ENCODE results near the gene TMEM135. TPM values are rescaled to one million over a fixed set of nuclear protein-coding genes. Genes with fewer than 3 reads are reported as not detected.

Gene TMEM135
- total and polyA plus RNA-seq, 2 experiments from 2014 or later: 11.0 to 11.9 TPM

- H3K79me2 ChIP-seq (ENCODE audit: insufficient read depth): no peaks in the 10 kb centered on the region
- no peak overlapping the region for H2AFZ ChIP-seq
- 93 to 98% methylated on average over 2 of the region's 2 CpGs for WGBS, 2 experiments (ENCODE audit: low coverage in 1 of 2, low lambda C conversion rate in 2 of 2, missing lambda C conversion rate in 2 of 2)
- no peaks in the 10 kb centered on the region for H3K9me3 ChIP-seq (ENCODE audit: low read depth)
- H3K4me2 ChIP-seq (ENCODE audit: unreplicated experiment): no peak overlapping the region
- no peaks in the 10 kb centered on the region for H4K20me1 ChIP-seq (ENCODE audit: insufficient read depth)
- no peaks in the 10 kb centered on the region for H3K9me2 ChIP-seq (ENCODE audit: insufficient read depth)
- H3K27ac ChIP-seq: no peak overlapping the region
- in situ Hi-C loops (cut with MboI): no loop called here
- no peak overlapping the region for H3K9ac ChIP-seq
- H3K4me1 ChIP-seq (ENCODE audit: insufficient read depth): no peaks in the 10 kb centered on the region
- no peak for DNase-seq
- TF ChIP-seq EZH2phosphoT487 (IDR thresholded peaks at IDR 0.05; ENCODE audit: insufficient read depth, low read depth) (no peak), EZH2 (IDR thresholded peaks at IDR 0.05; ENCODE audit: insufficient read depth, poor library complexity, severe bottlenecking) (no peak)
- H3F3A ChIP-seq (ENCODE audit: insufficient read depth): no peaks in the 10 kb centered on the region
- H3K36me3 ChIP-seq (ENCODE audit: low read depth): no peaks in the 10 kb centered on the region
- no peaks in the 10 kb centered on the region for H3K27me3 ChIP-seq (replicated peaks; ENCODE audit: insufficient read depth)
- no peak overlapping the region for H3K4me3 ChIP-seq
These were observed 163.6 kb downstream of the TMEM135 start for GRCh38 chr11:87201376-87201775.

DNA sequence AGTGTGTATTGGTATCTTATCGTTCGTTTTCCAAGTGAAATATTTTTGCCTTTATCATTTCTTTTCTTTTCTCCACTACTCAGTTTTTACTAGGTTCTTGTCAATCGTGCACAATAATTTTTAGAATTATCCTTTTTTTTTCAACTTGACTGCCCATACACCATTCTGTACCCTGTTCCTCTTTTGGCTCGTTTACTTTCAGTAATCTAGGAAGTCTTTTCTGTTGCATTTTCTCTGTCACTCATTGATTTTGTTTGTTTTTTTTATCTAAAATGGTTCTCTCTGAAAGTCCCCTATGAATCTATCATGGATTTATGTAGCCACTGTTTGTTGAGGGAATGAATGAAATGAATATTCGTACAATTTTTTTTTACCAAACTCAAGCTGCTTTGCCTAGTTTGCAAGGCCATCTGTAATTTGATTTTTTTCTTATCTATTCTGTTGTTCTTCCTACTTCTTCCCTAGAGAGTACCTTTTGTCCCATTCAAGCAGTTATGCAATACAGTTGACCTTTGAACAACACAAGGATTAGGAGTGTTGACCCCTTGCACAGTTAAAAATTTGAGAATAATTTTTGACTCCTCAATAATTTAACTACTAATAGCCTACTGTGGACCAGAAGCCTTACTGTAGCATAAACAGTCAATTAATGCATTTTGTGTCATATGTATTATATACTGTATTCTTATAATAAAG, 166.3 kb downstream of the TMEM135 start:
- H3K9me2 ChIP-seq (ENCODE audit: insufficient read depth): no peaks in the 10 kb centered on the region
- in situ Hi-C loops (cut with MboI): no loop called here
- 94 to 96% methylated on average over 5 of the region's 5 CpGs for WGBS, 2 experiments (ENCODE audit: low coverage in 1 of 2, low lambda C conversion rate in 2 of 2, missing lambda C conversion rate in 2 of 2)

GRCh38 chr11:87212891-87213290, 175.2 kb downstream of the TMEM135 start:
- H3K36me3 ChIP-seq (ENCODE audit: low read depth): 0 out of 2 replicates have a peak, but pooled peaks cover 3% of the 10 kb centered on the region
- H2AFZ ChIP-seq: no peak overlapping the region
- no peak overlapping the region for H3K27ac ChIP-seq
- in situ Hi-C loops (cut with MboI): no loop called here
- H3K4me3 ChIP-seq: no peak overlapping the region
- 92 to 96% methylated on average over 1 of the region's 1 CpG for WGBS, 2 experiments (ENCODE audit: low coverage in 1 of 2, low lambda C conversion rate in 2 of 2, missing lambda C conversion rate in 2 of 2)
- H3F3A ChIP-seq (ENCODE audit: insufficient read depth): no peaks in the 10 kb centered on the region
- H3K9me2 ChIP-seq (ENCODE audit: insufficient read depth): no peaks in the 10 kb centered on the region
- no peak for DNase-seq
- H3K9me3 ChIP-seq (ENCODE audit: low read depth): no peaks in the 10 kb centered on the region
- TF ChIP-seq EZH2 (IDR thresholded peaks at IDR 0.05; ENCODE audit: insufficient read depth, poor library complexity, severe bottlenecking) (no peak), EZH2phosphoT487 (IDR thresholded peaks at IDR 0.05; ENCODE audit: insufficient read depth, low read depth) (no peak)
- H3K4me1 ChIP-seq (ENCODE audit: insufficient read depth): no peaks in the 10 kb centered on the region
- no peaks in the 10 kb centered on the region for H3K27me3 ChIP-seq (replicated peaks; ENCODE audit: insufficient read depth)
- no peak overlapping the region for H3K4me2 ChIP-seq (ENCODE audit: unreplicated experiment)
- no peaks in the 10 kb centered on the region for H4K20me1 ChIP-seq (ENCODE audit: insufficient read depth)
- no peak overlapping the region for H3K9ac ChIP-seq
- H3K79me2 ChIP-seq (ENCODE audit: insufficient read depth): no peaks in the 10 kb centered on the region

More for the DNA sequence above, 166.3 kb downstream of the TMEM135 start:
- Histone ChIP-seq H3K9ac (no peak overlapping the region), H3F3A (ENCODE audit: insufficient read depth) (no peaks in the 10 kb centered on the region), H3K4me3 (no peak overlapping the region), H3K9me3 (ENCODE audit: low read depth) (no peaks in the 10 kb centered on the region), H3K4me2 (ENCODE audit: unreplicated experiment) (no peak overlapping the region), H3K27me3 (replicated peaks; ENCODE audit: insufficient read depth) (no peaks in the 10 kb centered on the region), H3K79me2 (ENCODE audit: insufficient read depth) (no peaks in the 10 kb centered on the region), H2AFZ (no peak overlapping the region), H3K4me1 (ENCODE audit: insufficient read depth) (no peaks in the 10 kb centered on the region), H4K20me1 (ENCODE audit: insufficient read depth) (no peaks in the 10 kb centered on the region), H3K27ac (no peak overlapping the region), H3K36me3 (ENCODE audit: low read depth) (no peaks in the 10 kb centered on the region)
- TF ChIP-seq EZH2 (IDR thresholded peaks at IDR 0.05; ENCODE audit: insufficient read depth, poor library complexity, severe bottlenecking) (no peak), EZH2phosphoT487 (IDR thresholded peaks at IDR 0.05; ENCODE audit: insufficient read depth, low read depth) (no peak)
- no peak for DNase-seq

DNA sequence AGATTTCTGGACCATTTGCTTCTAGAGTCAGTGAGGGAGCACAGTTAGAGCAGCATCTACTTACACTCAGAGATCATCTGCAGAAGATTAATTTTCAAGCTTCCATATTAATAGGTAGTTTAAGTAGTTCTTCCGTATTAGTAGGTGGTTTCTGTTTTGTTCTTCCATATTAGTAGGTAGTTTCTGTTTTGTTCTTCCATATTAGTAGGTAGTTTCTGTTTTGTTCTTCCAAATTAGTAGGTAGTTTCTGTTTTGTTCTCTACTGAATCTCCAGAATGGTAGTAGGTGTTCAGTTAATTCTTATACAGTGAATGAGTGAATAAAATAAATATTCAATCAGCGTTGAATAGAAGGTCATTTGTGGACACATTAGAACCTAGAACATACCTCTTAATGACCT, 175.7 kb downstream of the TMEM135 start:
- in situ Hi-C loops (cut with MboI): no loop called here
- no peaks in the 10 kb centered on the region for H4K20me1 ChIP-seq (ENCODE audit: insufficient read depth)
- no peak overlapping the region for H3K4me2 ChIP-seq (ENCODE audit: unreplicated experiment)
- no peaks in the 10 kb centered on the region for H3K9me2 ChIP-seq (ENCODE audit: insufficient read depth)
- H2AFZ ChIP-seq: no peak overlapping the region
- H3K36me3 ChIP-seq (ENCODE audit: low read depth): 0 out of 2 replicates have a peak, but pooled peaks cover 3% of the 10 kb centered on the region
- TF ChIP-seq EZH2phosphoT487 (IDR thresholded peaks at IDR 0.05; ENCODE audit: insufficient read depth, low read depth): no peak
- no peak for TF ChIP-seq EZH2 (IDR thresholded peaks at IDR 0.05; ENCODE audit: insufficient read depth, poor library complexity, severe bottlenecking)
- H3K4me3 ChIP-seq: no peak overlapping the region
- no peaks in the 10 kb centered on the region for H3F3A ChIP-seq (ENCODE audit: insufficient read depth)
- H3K9me3 ChIP-seq (ENCODE audit: low read depth): no peaks in the 10 kb centered on the region
- WGBS, 2 experiments (ENCODE audit: low coverage in 1 of 2, low lambda C conversion rate in 2 of 2, missing lambda C conversion rate in 2 of 2): 97 to 100% methylated on average over 2 of the region's 2 CpGs
- DNase-seq: no peak
- no peak overlapping the region for H3K27ac ChIP-seq
- H3K4me1 ChIP-seq (ENCODE audit: insufficient read depth): no peaks in the 10 kb centered on the region
- no peak overlapping the region for H3K9ac ChIP-seq
- no peaks in the 10 kb centered on the region for H3K79me2 ChIP-seq (ENCODE audit: insufficient read depth)
- H3K27me3 ChIP-seq (replicated peaks; ENCODE audit: insufficient read depth): no peaks in the 10 kb centered on the region
